NT2/D1 (cell line): Measurements from ENCODE around the gene ZFP36L1.

Experiments
- DNase-seq: peaks from one replicate; pipeline ENCODE4 v3.0.0-alpha.2; 2011; ENCODE audit warnings: low read depth, low spot score
- H3K27me3 ChIP-seq: 2 replicates; pipeline ENCODE4 v1.6.0; 2011; ENCODE audit warnings: mild to moderate bottlenecking; ENCODE audit not compliant: insufficient read length, insufficient read depth
- H3K36me3 ChIP-seq: 2 replicates; pipeline ENCODE4 v1.6.1; 2011; ENCODE audit warnings: mild to moderate bottlenecking, low read length, mixed read lengths; ENCODE audit not compliant: insufficient read depth, insufficient read length
- H3K4me1 ChIP-seq: 2 replicates; pipeline ENCODE4 v1.5.1; 2011; ENCODE audit not compliant: insufficient read depth, insufficient read length
- H3K4me3 ChIP-seq: 2 replicates; pipeline ENCODE4 v1.5.1; 2011; ENCODE audit warnings: low read depth; ENCODE audit not compliant: insufficient read length
- H3K9ac ChIP-seq: 2 replicates; pipeline ENCODE4 v1.6.0; 2011; ENCODE audit warnings: low read depth; ENCODE audit not compliant: insufficient read length
- H3K9me3 ChIP-seq: 2 replicates; pipeline ENCODE4 v1.5.1; 2011; ENCODE audit warnings: mild to moderate bottlenecking, low read length; ENCODE audit not compliant: insufficient read depth
- SUZ12 ChIP-seq: IDR thresholded peaks from 2 replicates; pipeline ENCODE4 v1.6.1; 2011; ENCODE audit not compliant: insufficient read length, insufficient read depth; ENCODE audit errors: extremely low read depth
- YY1 ChIP-seq: IDR thresholded peaks from 2 replicates; pipeline ENCODE4 v1.6.1; 2011; ENCODE audit not compliant: insufficient read length, insufficient read depth
- ZNF274 ChIP-seq: IDR thresholded peaks from 2 replicates; pipeline ENCODE4 v1.6.1; 2011; ENCODE audit warnings: mild to moderate bottlenecking, low read depth, low read length

The ZFP36L1 gene

DNA sequence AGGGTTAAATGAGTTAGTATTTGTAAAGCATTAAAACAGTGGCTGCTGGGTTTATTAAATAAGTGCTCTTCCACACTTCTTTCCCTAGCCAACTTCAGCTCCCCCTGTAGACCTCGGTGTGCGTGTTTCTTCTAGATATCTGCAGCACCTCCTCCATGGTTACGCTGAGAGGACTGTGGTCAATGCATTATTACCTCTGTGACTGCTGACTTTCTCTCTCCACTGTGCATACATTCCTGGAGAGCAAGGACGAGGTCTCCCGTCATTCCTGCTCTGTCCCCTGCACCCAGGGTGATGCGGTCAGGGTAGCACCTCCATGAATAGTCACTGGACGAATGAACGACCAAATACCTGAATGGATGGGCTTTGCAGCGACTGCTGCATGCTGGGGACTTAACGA, 44.6 kb downstream of the ZFP36L1 start:
- DNase-seq, result no peak
- Histone ChIP-seq H3K9ac (no peak overlapping the region), H3K9me3 (no peaks in the 10 kb centered on the region), H3K4me1 (no peaks in the 10 kb centered on the region), H3K27me3 (no peaks in the 10 kb centered on the region), H3K4me3 (no peak overlapping the region), H3K36me3 (no peaks in the 10 kb centered on the region)
- TF ChIP-seq YY1 (no peak), ZNF274 (no peak), SUZ12 (no peak)

- Histone ChIP-seq H3K4me1 (no peaks in the 10 kb centered on the region), H3K27me3 (no peaks in the 10 kb centered on the region)
- TF ChIP-seq ZNF274 (no peak), YY1 (no peak), SUZ12 (no peak)
These were observed 45.5 kb downstream of the ZFP36L1 start for GRCh38 chr14:68747393-68747792.

GRCh38 chr14:68744613-68745012, 48.3 kb downstream of the ZFP36L1 start:
- no peaks in the 10 kb centered on the region for H3K27me3 ChIP-seq
- no peak for DNase-seq
- H3K4me1 ChIP-seq, result no peaks in the 10 kb centered on the region
- H3K4me3 ChIP-seq, result no peak overlapping the region
- TF ChIP-seq YY1 (no peak), SUZ12 (no peak), ZNF274 (no peak)
- H3K9ac ChIP-seq, result no peak overlapping the region
- H3K36me3 ChIP-seq, result no peaks in the 10 kb centered on the region
- peaks cover 9% of the 10 kb centered on the region; the same call in 1 of the 2 replicates for H3K9me3 ChIP-seq

More at GRCh38 chr14:68747393-68747792, 45.5 kb downstream of the ZFP36L1 start:
- H3K9ac ChIP-seq, result no peak overlapping the region
- no peak overlapping the region for H3K4me3 ChIP-seq
- no peaks in the 10 kb centered on the region for H3K9me3 ChIP-seq
- H3K36me3 ChIP-seq, result no peaks in the 10 kb centered on the region
- no peak for DNase-seq

DNA sequence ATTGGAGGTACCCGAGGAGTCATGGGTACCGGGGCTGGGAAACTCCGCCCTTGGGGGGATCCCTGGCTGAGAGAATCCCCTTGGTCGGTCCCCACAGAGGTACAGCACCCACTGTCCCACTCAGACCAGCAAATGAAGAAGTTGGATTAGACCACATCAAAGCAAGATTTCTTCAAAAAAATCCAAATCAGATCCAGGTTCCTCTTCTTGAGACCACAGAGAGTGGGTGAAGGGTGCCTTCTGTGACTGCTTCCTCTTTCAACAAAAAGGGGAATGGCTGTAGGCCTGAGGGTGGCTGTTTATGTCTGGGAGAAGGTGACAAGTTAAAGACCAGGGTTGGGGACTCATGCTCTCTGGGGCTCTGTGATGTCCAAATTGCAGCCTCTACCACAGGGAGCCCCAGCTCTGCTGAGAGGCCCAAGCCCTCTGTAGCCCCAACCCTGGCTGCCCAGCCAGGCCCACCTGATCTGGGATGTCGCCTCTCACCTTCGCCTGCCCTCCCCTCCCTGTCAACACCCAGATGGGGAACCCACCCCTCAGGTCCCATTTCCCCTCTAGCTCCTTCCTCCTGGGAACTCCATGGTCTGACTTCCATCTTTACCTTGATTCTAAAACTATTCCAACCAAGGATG, 50.9 kb downstream of the ZFP36L1 start:
- Histone ChIP-seq H3K9me3 (peaks cover 9% of the 10 kb centered on the region; the same call in 1 of the 2 replicates), H3K4me3 (no peak overlapping the region), H3K36me3 (no peaks in the 10 kb centered on the region), H3K27me3 (no peaks in the 10 kb centered on the region), H3K9ac (no peak overlapping the region), H3K4me1 (no peaks in the 10 kb centered on the region)
- DNase-seq, result no peak
- no peak for TF ChIP-seq ZNF274

- TF ChIP-seq SUZ12, result no peak
- no peak for TF ChIP-seq ZNF274
- TF ChIP-seq YY1, result no peak
- H3K4me3 ChIP-seq, result no peak overlapping the region
- DNase-seq, result no peak
- H3K27me3 ChIP-seq, result no peaks in the 10 kb centered on the region
- no peaks in the 10 kb centered on the region for H3K4me1 ChIP-seq
- no peaks in the 10 kb centered on the region for H3K36me3 ChIP-seq
- H3K9me3 ChIP-seq, result peaks cover 9% of the 10 kb centered on the region; the same call in 1 of the 2 replicates
- H3K9ac ChIP-seq, result no peak overlapping the region
These were observed 51.4 kb downstream of the ZFP36L1 start for GRCh38 chr14:68741477-68741791.

- TF ChIP-seq ZNF274 (no peak), SUZ12 (no peak), YY1 (no peak)
- no peak for DNase-seq
- Histone ChIP-seq H3K4me1 (no peaks in the 10 kb centered on the region), H3K9ac (no peak overlapping the region), H3K27me3 (no peaks in the 10 kb centered on the region), H3K9me3 (peaks cover 9% of the 10 kb centered on the region; the same call in 1 of the 2 replicates), H3K4me3 (no peak overlapping the region), H3K36me3 (no peaks in the 10 kb centered on the region)
These were observed 51.9 kb downstream of the ZFP36L1 start for GRCh38 chr14:68740788-68741476.

- DNase-seq, result no peak
- Histone ChIP-seq H3K4me1 (no peaks in the 10 kb centered on the region), H3K9ac (no peak overlapping the region), H3K9me3 (peaks cover 9% of the 10 kb centered on the region; the same call in 1 of the 2 replicates), H3K4me3 (no peak overlapping the region), H3K36me3 (no peaks in the 10 kb centered on the region), H3K27me3 (no peaks in the 10 kb centered on the region)
- TF ChIP-seq YY1, result no peak
- no peak for TF ChIP-seq SUZ12
- TF ChIP-seq ZNF274, result no peak
These were observed 53.2 kb downstream of the ZFP36L1 start for GRCh38 chr14:68739701-68740100.
